Right lobe of liver (tissue), 6 donors: ENCODE measurements around the gene DSC1. TPM values are rescaled to one million over a fixed set of nuclear protein-coding genes. Genes with fewer than 3 reads are reported as not detected.
"Not testable (repeated sequence)": the region's sequence is repeated elsewhere in the genome, so short reads cannot be mapped to it uniquely, and the experiment has no call there.

Source experiments
- ATAC-seq, 4 donors: fragments of 200-7000 bp; cut with Tn5 transposase; one replicate each; pipeline ENCODE4 v1.9.1; 2020; ENCODE audit warnings: mild to moderate bottlenecking in 4 of 4, moderate library complexity in 4 of 4
- DNase-seq, 3 donors: peaks; one replicate each; pipeline ENCODE4 v3.0.0-alpha.2; 2020
- H3K27ac ChIP-seq, 3 donors: fragments of 200-600 bp; one replicate each; pipeline ENCODE4 v1.8.0; 2022
- H3K27me3 ChIP-seq, 2 donors: fragments of 200-600 bp; one replicate each; pipeline ENCODE4 v1.8.0; 2022
- H3K36me3 ChIP-seq, 4 donors: fragments of 200-600 bp; sonication (generic) in 1 of 4; one replicate each; pipeline versions ENCODE4 v1.5.1 to v1.8.0; 2017 to 2022; ENCODE audit warnings: control low read depth in 1 of 4
- H3K4me1 ChIP-seq, 4 donors: fragments of 200-600 bp; sonication (generic) in 1 of 4; one replicate each; pipeline versions ENCODE4 v1.5.1 to v1.8.0; 2017 to 2022; ENCODE audit warnings: control low read depth in 1 of 4
- H3K4me3 ChIP-seq, 3 donors: fragments of 200-600 bp; one replicate each; pipeline ENCODE4 v1.8.0; 2022
- H3K9me3 ChIP-seq, 4 donors: fragments of 200-600 bp; sonication (generic) in 1 of 4; one replicate each; pipeline versions ENCODE4 v1.5.1 to v1.8.0; 2017 to 2022; ENCODE audit warnings: control low read depth in 1 of 4
- POLR2A ChIP-seq: fragments of 450-650 bp; IDR thresholded peaks from one replicate; pipeline ENCODE4 v1.6.1; 2017; ENCODE audit warnings: antibody characterized with exemption, mild to moderate bottlenecking
- WGBS: methylation state at CpG from one replicate; pipeline ENCODE4 v1.1.6; 2018; ENCODE audit warnings: low coverage, low lambda C conversion rate; ENCODE audit not compliant: insufficient coverage; ENCODE audit errors: missing lambda C conversion rate; 5-methylcytosine and 5-hydroxymethylcytosine counted together
- intact Hi-C, 2 donors: fragments of 100-400 bp; cut with DNase I; formaldehyde crosslinking; loops; one replicate each; pipeline versions ENCODE4 v1.11.2 to v1.14.1; 2022
- total RNA-seq, 6 experiments: library from RNA; depleted of rRNA in 2 of 6; stranded (reverse); fragments of >200 nt in 2 of 6; fragmentation: NEBNext Ultra II Directional in 3 of 6; extraction: Animal tissue kit (Norgen Biotek cat#: 25700) in 3 of 6; gene quantifications; one replicate each; pipeline versions ENCODE4 v1.1.0 to v1.2.4, GENCODE V29; 2016 to 2023
- TF ChIP-seq, protein P1 (sequence below), 4 donors: fragments of 200-600 bp in 3 of 4; fragments of 450-650 bp in 1 of 4; IDR thresholded peaks; one replicate each; pipeline versions ENCODE4 v1.5.1 to v1.8.0; 2016 to 2022; ENCODE audit warnings: antibody characterized with exemption in 4 of 4, mild to moderate bottlenecking in 2 of 4
- donor health status: DM: no; HTN: yes; CAD: no.
- donor health status: DM: no; HTN: no; CAD: no.
- donor health status: DM: no; HTN: no; CAD: no.
- donor health status: DM: no; HTN: yes; CAD: no.
- donor health status: DM: no; HTN: yes; CAD: no.

The DSC1 gene
- total RNA-seq, 6 experiments from 2014 or later = not detected

DNA sequence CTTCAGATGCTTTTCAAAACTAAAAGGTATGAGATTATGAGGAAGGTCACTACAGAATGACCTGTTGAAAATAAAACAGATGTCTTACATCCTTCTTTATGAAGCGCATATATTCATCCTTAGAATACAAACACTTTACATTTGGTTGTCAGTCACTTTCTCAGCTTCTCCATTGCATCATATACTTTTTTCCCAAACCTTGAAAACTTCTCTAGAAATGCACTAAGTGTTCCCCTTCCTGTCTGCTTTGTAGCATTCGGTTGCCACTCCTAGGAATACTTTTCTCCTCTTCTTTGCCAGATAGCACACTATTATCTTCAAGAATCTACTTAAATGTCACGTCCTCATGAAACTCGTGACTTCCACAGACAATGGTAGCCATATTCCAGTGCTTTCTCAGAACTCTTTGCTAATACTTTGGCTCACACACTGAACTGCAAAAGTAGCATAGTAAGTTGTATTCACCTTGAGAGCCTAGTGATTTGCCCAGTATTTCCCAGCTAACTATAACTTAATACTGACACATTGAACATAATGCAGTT, 27.6 kb downstream of the DSC1 start:
- Histone ChIP-seq H3K4me1 (no peaks in the 10 kb centered on the region), H3K27me3 (no peaks in the 10 kb centered on the region), H3K4me3 (no peak overlapping the region), H3K27ac (no peak overlapping the region), H3K36me3 (no peaks in the 10 kb centered on the region), H3K9me3 (no peaks in the 10 kb centered on the region)
- ATAC-seq (no peak), DNase-seq (no peak)
- WGBS = 74% methylated on average over 4 of the region's 4 CpGs
- intact Hi-C loops = no loop called here
- TF ChIP-seq, protein P1, sequence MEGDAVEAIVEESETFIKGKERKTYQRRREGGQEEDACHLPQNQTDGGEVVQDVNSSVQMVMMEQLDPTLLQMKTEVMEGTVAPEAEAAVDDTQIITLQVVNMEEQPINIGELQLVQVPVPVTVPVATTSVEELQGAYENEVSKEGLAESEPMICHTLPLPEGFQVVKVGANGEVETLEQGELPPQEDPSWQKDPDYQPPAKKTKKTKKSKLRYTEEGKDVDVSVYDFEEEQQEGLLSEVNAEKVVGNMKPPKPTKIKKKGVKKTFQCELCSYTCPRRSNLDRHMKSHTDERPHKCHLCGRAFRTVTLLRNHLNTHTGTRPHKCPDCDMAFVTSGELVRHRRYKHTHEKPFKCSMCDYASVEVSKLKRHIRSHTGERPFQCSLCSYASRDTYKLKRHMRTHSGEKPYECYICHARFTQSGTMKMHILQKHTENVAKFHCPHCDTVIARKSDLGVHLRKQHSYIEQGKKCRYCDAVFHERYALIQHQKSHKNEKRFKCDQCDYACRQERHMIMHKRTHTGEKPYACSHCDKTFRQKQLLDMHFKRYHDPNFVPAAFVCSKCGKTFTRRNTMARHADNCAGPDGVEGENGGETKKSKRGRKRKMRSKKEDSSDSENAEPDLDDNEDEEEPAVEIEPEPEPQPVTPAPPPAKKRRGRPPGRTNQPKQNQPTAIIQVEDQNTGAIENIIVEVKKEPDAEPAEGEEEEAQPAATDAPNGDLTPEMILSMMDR (IDR thresholded peaks at IDR 0.05) = no peak
- no peak for TF ChIP-seq POLR2A

DNA sequence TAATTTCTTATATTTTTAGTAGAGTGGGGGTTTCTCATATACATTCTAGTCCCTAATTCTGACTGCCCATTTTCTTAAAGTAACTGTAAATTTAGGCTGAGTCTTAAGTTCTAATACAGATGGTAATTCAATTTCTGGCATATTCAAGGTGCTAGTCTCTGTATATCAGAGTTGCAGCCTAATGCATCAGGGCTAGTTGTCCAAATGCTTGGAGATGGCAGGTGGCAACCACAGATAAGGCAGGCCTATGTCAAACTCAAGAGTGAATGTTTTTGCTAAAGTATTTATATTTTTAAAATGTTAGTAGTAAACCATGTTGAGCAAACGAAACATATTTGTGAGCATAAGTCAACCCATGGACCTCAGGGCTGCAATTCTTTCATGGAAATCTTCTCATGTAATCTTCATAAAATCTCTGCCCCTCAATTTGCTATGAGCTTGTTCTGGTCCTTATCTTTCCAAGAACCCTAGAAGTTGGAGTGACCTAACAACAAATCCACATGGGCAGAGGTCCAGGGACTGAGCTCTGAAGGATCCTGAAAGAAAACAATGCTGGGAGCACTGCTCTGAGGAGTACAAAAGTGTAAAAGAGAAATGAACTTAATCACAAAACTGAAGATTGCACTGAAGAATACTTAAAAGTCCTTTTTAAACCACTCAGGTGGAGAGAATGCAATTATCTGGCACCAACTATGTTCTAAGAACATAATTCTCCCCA, 33.1 kb downstream of the DSC1 start:
- no peaks in the 10 kb centered on the region for H3K9me3 ChIP-seq
- no peaks in the 10 kb centered on the region for H3K27me3 ChIP-seq
- intact Hi-C loops = no loop called here
- WGBS = 40% methylated on average over 1 of the region's 1 CpG
- H3K4me3 ChIP-seq = no peak overlapping the region
- DNase-seq (no peak), ATAC-seq (no peak)
- no peak for TF ChIP-seq POLR2A
- no peak overlapping the region for H3K27ac ChIP-seq
- no peaks in the 10 kb centered on the region for H3K36me3 ChIP-seq
- H3K4me1 ChIP-seq = no peaks in the 10 kb centered on the region

DNA sequence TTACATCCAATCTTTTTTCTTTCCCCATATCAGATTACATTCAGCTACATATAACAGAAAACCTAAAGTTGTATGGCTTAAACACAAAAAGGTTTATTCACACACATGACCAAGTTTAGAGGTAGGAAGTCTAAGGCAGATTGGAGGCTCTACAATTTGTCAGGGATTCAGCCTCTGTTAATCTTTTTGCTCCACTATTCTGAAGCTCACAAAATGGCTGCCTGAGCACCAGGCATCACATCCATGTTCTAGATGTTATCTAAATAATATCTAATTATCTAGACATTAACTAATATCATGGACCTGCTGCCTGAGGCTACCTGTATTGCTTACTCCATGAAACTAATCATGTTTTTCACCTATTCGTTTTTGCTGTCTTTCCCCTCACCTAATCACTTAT, 36.8 kb downstream of the DSC1 start:
- Histone ChIP-seq H3K36me3 (no peaks in the 10 kb centered on the region), H3K27ac (no peak overlapping the region), H3K9me3 (no peaks in the 10 kb centered on the region), H3K27me3 (no peaks in the 10 kb centered on the region), H3K4me3 (no peak overlapping the region), H3K4me1 (no peaks in the 10 kb centered on the region)
- intact Hi-C loops = no loop called here
- no peak for TF ChIP-seq POLR2A
- TF ChIP-seq, protein P1 (IDR thresholded peaks at IDR 0.05) = no peak
- 67% methylated on average over 1 of the region's 1 CpG for WGBS
- DNase-seq (no peak), ATAC-seq (no peak)

DNA sequence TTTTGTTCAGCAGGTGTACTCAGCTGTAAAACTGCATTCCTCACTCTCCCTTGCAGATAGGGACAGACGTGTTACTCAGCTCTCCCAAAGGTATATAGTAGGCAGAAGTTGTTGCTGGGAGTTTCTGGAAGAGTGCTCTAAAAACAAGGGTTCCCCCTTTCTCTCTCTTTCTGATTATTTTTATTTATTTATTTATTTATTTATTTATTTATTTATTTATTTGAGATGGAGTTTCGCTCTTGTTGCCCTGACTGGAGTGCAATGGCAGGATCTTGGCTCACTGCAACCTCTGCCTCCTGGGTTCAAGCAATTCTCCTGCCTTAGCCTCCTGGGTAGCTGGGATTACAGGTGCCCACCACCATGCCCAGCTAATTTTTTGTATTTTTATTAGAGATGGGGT, 39.5 kb downstream of the DSC1 start:
- H3K27ac ChIP-seq, H3K9me3 ChIP-seq, ATAC-seq, DNase-seq, intact Hi-C loops, H3K4me3 ChIP-seq, H3K36me3 ChIP-seq, H3K27me3 ChIP-seq, H3K4me1 ChIP-seq: not testable (repeated sequence)
- WGBS = 88% methylated on average over 2 of the region's 2 CpGs

DNA sequence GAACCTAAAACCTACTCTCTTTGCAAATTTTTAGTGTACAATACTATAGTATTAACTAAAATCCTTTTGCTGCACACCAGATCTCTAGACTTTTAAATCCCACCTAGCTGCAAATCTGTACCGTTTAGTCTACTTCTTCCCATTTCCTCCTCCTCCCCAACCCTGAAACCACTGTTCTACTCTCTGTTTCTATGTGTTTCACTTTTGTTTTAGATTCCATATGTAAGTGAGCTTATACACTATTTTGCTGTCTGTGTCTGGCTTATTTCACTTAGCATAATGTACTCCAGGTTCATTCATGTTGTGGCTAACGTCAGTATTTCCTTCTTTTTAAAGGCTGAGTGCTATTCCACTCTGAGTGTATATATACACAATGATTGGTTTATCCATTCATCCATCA, 42.1 kb downstream of the DSC1 start:
- H3K27ac ChIP-seq = no peak overlapping the region
- no peaks in the 10 kb centered on the region for H3K9me3 ChIP-seq
- H3K4me1 ChIP-seq = no peaks in the 10 kb centered on the region
- no peaks in the 10 kb centered on the region for H3K36me3 ChIP-seq
- ATAC-seq (no peak), DNase-seq (no peak)
- no peak for TF ChIP-seq POLR2A
- TF ChIP-seq, protein P1 (IDR thresholded peaks at IDR 0.05) = no peak
- H3K27me3 ChIP-seq = no peaks in the 10 kb centered on the region
- WGBS = 54% methylated on average over 2 of the region's 2 CpGs
- no peak overlapping the region for H3K4me3 ChIP-seq
- intact Hi-C loops = no loop called here
